LoVo (cell line): ENCODE measurements around the gene ABCA4.
"Not testable (repeated sequence)": the region's sequence is repeated elsewhere in the genome, so short reads cannot be mapped to it uniquely, and the experiment has no call there.

ENCODE experiments used
- DNase-seq: peaks from one replicate; pipeline ENCODE4 v3.0.0-alpha.2; 2016; ENCODE audit warnings: low spot score

ABCA4 gene

DNA sequence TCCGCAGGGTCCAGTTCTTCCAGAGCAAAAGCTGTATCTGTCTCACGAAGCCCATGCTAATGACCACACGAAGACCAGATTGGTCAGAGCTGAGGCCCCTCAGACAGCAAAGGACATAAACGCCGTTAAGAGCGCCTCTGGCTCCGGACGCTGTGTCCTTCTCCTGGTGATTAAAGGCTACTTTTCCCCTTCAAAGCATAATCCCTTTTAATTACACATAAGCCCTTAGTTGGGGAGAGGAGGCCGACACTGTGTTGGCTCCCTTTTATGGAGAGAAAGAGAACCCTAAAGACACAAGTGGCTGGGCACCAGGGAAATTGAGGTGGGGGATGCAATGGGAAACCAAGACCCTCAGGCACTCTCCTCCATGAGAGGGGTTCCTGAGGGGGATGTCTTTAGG is at the start of gene ABCA4:
TSS of gene ABCA4 (minus strand) at position 158 of the 400 bp plus-strand sequence. CDS start at position 55, 103 bp downstream.
- no peak for DNase-seq

DNA sequence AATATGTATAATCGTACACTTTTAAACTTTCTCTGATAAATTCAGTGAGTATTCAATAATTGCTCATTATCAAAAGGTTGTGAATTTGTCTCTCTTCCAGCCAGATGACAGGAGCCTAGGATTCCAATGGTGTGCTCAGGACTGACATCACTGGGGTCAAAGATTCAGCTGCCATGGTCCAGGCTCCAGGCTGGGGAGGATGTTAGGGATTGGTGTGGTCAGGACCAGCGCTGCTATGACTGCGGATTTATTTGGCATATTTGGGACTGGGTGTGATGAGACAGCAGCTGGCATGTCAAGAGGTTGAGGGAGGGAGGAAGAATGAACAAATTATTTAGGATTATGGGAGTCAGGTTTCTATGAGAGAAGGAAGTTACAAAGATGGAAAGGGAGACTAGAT is 48.2 kb upstream of the ABCA4 start:
- DNase-seq, result no peak

DNA sequence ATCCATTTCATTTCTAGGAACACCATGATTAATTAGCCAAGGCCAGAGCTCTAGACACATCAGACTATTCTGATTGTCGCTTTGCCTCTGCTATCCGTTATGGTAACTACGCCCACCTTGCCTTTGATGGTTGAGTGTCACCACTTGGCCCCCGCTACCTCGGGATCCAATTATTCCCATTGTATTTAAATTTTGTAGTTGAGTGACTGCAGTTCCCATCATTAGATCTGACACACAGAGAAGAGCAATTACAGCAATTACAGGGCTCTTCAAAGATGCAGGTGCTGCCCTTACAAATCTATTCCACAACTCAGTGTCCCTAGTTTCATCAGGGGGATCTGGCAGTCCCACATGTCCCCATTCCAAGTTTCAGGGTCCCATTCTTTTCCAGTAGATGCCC is 44.9 kb upstream of the ABCA4 start:
- no peak for DNase-seq

DNA sequence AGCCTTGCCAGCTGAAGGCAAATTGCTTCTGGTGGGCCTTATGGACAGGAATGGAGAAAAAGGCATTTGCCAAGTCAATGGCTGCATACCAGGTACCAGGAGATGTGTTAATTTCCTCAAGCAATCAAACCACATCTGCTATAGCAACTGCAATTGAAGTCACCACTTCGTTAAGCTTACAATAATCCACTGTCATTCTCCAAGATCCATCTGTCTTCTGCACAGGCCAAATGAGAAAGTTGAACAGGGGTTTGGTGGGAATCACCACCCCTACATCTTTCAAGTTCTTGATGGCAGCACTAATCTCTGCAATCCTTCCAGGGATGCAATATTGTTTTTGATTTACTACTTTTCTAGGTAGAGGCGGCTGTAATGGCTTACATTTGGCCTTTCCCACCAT is 43.9 kb upstream of the ABCA4 start:
- not testable (repeated sequence) for DNase-seq

DNA sequence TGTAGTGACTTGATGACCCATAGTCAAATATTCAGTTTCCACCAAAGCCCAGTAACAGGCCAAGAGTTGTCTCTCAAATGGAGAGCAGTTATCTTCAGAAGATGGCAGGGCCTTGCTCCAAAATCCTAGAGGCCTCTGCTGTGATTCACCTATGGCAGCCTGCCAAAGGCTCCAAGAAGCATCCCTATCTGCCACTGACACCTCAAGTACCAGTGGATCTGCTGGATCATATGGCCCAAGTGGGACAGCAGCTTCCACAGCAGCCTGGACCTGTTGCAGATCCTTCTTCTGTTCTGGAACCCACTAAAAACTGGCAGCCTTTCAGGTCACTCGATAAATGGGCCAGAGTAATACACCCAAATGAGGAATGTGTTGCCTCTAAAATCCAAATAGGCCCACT is 43.2 kb upstream of the ABCA4 start:
- not testable (repeated sequence) for DNase-seq

DNA sequence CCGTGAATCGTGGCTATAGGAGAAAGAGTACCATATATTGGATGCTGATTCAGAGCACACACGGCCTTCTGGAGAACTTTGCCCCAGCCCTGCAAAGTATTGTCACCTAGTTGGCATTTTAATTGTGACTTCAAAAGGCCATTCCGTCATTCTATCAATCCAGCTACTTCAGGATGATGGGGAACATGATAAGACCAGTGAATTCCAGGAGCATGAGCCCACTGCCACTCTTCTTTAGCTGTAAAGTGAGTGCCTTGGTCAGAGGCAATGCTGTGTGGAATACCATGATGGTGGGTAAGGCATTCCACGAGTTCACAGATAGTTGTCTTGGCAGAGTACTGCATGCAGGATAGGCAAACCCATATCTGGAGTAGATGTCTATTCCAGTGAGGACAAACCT is 42.3 kb upstream of the ABCA4 start:
- peak; percentile 22 for DNase-seq

DNA sequence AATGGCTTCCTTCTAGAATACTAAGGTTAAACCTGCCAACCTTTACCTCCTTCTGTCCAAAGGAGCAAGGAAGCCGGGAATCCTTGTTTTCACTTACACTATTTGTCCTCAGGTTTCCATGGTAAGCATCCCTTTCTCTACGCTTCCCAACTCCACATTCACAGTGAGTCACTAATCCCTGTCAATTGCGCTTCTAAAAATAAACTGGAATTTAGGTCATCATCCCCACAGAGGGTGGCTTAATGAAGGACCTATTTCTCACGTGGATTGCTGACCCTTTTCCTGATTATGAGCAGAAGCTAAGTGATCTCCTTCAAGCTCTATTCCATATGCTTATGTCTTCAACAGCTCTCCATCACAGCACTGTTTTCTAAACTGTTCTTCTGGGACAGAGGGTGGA is 39.9 kb upstream of the ABCA4 start:
- no peak for DNase-seq

DNA sequence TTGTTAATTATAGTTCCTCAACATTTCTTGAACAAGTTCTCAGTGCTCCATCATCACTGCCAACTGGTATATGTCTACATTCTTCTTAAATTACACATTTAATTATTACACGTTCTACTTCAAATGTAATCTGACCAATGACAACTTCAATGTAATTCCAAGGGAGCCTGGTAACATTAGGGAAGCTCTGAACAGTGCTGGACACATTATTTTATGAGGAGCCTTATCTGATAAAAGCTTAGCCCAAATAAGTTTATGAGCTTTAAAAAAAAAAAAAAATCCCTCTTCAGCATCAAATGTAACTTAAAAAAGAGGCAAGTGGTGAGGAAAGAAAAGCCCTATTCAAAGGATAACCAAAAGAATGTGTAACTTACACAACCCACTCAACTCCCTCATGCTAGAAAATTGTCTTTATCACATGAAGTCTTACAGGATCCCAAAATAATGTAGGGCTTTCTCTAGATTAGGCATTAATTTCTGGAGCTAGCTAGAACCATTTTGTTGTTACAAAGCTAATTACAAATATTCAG is 35.2 kb upstream of the ABCA4 start:
- DNase-seq, result no peak

DNA sequence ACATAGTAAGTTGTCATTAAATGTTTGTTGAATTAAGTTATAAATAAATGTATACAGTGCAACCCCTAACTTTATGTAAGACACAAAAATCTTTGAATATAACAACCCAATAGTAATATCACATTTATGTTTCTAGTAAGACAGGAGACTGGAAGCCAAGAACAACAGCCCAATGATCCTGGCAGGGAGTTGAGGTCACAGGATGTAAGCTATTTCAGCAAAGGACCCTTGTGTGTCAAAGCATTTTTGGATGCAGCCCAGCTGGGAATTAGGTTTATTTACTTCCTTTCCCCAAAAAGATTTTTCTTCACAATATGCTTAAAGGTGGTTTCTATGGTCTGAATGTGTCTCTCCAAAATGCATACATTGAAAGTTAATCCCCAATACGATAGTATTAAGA is 34.0 kb upstream of the ABCA4 start:
- no peak for DNase-seq

DNA sequence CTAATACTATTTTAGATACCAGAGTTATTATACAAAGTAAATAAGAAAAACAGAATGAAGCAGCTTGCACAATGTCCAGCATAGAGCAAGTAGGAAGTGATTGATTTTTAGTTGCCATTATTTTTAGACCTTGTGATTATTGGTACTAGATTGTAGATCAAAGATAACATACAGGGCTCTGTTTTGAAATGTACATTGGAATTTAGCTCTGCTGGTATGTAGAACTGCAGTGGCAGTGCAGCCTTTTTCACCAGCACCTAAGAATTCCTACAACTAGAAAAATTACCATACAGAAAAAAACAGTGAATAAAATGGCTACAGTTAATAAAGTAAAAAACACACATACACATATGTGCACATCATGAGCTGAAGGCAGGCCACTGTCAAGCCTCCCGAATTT is 32.2 kb upstream of the ABCA4 start:
- DNase-seq, result no peak

DNA sequence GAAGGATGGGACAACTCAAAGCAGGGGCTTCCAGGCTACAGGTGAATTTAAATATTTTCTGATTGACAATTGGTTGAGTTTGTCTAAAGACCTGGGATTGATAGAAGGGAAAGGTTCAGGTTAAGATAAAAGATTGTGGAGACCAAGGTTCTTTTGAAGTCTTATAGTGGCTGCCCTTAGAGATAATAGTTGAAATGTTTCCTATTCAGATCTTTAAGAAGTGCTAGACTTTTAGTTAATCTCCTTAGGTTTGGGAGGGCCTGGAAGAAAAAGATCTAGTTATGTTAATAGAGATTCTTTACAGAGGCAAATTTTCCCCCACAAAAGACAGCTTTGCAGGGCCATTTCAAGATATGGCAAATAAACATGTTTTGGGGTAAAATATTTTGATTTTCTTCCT is 28.2 kb upstream of the ABCA4 start:
- not testable (repeated sequence) for DNase-seq

DNA sequence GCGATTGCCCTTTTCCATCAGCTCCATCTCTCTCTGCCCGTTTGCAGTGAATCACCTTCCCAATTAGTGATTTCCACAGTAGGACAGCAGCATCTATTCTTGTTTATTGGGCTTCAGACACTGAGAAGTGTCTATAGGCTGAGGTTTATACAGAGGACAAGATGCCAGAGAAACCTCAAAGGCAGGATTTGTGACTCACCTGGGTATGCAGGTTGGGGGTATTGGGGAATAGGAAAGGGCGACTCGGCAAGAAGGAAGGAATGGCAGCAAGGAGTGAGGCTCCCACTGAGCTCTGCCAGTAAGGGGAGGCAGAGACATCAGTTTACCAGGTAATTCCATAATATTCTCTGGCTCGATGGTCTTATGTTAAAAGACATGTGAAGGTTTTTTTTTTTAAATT is 25.3 kb upstream of the ABCA4 start:
- no peak for DNase-seq

DNA sequence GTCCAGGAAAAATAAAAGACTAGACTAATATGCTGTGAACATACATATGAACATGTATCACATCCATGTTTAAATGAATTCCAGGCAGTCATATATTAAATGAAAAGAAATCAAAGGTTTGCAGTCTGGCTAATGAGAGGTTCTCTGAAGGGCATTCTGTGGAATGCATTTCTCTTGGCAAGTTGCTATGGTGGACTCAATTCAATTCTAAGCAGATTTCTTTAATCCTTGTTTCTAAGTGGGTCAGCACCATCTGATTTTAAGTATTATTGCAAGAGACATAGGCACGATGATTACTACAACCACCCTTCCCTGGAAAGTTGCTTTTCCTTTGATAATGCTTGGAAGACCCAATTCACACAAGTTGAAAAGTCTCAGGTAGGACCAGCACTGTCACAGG is 23.9 kb upstream of the ABCA4 start:
- DNase-seq, result no peak

DNA sequence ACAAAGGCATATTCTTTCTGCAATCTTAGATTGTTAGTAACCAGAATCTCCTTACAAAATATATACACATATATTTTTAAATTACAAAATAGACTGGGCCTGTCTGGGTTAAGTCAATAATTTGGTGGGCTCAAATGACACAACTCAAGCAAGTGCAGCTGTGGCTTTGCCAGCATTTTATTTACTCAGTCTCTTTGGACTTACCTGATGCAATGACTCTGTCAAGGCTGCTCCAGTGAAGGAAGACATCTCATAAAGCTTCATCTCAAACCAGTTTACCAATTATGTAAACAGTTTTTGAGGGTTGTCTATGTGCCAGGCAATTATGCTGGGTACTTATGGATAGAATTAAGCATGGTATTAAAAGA is 22.8 kb upstream of the ABCA4 start:
- DNase-seq, result no peak

DNA sequence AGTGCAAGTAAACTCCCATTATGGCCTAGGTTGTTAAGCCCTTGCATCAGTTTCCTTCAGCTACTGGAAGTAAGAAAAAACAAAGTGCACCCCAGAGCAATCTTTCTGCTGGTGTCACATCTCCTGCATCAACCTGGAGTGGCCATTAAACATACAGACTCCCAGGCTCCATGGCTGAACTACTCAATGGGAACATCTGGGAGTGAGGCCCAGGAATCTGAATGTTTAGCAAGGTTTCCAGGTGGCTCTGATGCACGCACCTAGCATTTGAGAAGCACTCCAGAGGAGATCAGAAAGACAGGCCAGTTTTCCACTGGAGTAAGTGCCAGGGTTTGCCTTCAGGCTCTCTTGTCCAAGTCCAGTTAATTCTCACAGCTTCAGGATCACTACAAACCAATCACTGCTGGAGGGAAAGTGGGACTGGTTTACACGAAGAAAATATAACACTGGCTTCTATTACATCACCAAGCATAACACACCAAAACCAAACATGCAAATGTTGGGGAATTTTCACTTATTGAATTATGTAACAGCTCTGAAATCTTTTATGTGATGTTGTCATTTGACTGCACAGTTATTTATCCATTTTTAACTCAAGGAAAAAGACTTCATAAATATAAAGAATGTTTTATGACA is 22.3 kb upstream of the ABCA4 start:
- no peak for DNase-seq

DNA sequence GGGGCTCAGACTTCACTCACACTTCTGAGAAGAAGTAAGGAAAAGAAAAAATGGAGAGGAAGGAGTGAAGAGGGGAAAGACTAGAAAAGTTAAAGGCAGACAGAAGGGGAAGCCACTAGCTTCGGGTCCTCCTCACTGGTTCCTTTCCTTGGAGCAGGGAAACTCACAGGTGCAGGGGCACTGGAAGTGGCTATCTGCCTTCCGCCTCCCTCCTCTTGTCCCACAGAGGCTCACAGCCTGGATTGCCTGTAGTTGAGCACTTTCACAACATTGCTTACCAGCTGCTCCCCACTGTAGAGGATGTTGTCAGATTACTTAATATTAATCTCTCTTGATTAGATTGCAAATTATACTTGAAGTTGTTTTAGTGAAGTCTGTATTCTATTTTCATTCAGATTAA is 21.6 kb upstream of the ABCA4 start:
- DNase-seq, result no peak

DNA sequence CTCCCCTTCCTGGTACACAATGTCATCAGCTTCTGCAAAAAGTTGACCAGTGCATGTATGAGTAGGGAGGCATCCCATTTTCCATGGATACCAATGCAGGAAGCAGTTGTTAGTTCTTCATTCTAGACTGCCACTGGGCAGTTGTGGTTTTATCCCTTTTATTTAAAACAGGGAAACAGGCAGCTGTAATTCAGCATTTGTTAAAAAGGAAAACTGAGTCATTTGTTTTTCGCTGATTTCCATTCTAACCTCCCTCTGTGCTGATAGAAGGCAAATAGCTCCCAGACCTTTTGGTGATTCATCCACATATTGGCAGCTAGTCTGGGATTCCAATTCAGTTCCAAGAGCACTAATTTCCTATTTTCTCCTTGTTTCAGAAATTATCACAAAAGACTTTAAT is 21.1 kb upstream of the ABCA4 start:
- no peak for DNase-seq

DNA sequence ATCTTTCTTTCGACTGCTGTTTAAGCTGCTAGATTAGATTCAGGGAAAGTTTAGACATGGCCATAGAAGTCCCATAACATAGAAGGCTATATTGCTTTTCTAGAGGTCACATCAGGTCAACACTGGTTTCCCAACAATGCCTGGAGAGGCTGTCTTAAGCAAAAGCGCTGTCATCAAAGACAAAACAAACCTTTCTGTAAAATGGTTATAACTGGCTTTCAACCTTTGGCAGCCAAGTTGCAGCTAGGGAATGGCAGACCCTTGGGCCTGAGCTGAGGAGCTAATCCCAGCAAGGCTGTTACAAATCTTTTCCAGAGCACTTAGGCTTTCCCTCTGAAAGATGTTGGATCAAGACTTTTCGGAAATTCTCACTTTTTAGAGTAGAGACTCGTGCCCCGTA is 11.2 kb upstream of the ABCA4 start:
- no peak for DNase-seq

DNA sequence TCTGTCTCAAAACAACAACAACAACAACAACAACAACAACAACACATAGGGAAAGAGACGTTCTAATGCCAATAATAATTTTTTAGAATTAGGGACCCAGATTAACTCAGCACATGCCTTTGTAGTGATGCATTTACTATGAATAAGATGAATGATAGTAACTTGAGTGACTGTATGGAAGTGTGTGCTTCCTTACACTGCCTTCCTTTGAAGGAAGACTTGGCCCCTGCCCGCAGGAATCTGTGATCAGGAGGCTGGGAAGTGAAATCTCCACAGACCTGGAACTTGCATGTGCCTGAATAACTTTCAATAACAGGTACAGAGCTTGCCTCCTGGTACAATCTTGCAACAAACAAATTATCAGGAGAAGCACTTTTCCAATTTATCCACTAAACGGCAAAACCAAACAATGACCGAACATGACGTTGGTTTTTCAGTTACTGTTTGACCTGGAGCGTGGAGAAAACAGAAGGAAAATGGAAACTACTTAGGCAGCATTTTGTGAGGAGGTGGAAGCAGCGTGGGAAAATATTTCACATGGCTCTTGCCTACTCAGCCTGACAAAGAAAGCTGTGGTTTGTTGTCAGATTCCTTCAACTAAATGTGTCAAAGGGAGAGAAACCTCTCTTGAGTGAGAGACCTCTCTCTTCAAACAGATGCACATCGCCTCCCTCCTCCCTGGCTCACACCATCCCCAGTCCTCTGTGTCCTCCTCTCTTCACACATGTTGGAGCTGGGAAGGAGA is 10.1 kb upstream of the ABCA4 start:
- DNase-seq, result no peak

DNA sequence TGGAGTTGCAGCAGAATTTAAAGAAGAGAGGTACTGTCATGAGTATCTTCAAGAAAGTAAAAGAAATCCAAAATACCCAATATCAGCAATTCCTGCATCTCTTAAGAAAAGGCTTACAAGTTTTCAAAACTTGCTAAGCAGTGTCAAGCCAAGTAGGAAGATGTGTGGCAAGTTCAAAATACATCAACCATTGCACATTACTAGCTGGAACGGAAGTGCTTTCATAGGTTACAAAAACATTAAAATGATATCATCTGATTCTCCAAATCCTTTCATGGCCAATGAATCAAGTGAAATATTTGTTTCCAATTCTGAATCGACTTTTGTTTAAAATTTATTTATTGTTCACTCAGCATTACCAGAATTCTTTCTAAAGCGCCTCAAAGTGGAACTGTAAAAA is 5.7 kb upstream of the ABCA4 start:
- DNase-seq, result no peak

DNA sequence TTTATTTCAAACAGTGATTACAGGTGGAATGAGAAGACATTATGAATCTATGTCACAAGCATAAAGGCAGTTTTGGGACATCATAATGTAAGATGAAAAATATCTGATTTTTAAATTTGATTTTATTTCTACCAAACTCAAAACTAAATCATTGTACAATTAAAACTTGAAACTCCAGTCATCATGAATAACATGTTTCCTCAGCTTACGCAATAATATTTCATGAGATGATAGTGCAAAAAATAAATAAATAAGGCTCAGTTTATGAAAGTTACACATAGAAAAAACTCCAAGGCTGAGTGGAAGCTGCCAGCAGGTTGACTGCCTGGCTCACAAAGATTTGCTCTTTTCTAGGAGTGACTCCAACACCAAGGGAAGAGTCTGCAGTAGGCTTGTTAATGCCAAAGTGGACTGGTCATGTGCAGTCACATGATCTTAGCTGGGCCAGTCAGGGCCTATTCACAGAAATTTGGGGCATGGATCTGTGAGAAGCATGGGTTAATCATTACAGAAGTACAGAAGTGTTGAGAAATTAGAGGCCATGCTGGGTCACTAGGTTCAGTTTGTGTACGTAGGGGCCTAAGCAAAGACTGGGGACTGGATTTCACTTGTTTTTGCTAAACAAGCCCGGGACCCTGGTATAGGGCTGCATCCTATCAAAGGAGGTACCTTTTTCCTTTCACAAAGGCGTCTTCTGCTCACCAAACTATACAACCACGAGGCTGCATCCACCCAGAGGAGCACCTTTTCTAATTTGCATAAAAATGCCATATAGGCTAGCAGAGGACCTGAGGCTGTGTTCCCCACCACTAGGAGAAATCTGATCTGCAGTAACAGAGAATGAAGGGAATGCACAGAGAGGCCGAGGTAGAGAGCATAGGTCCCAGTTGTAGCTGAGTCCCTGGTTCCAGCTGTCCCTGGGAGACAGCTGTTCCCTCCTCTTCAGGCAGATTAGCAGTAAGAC is 4.9 kb upstream of the ABCA4 start:
- no peak for DNase-seq

DNA sequence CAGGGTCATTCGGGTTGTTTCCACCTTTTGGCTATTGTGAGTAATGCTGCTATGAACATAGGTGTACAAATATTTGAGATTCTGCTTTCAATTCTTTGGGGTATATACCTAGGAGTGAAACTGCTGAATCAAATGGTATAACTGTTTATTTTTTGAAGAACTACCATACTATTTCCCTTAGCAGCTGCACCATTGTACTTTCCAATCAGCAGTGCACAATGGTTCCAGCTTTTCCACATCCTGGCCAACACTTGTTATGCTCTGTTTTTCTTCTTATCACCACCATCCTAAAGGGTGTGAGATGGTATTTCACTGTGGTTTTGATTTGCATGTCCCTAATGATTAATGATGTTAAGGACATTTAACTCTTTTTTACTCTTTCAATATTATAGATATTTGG is 3.6 kb upstream of the ABCA4 start:
- no peak for DNase-seq
